GM12892 (cell line): ENCODE data around the gene GLRX3.
A peak's percentile ranks its signal among the peaks of the same experiment; 100 is the strongest.

Experiments used
- DNase-seq: peaks from one replicate; pipeline ENCODE4 v3.0.0; 2011; ENCODE audit not compliant: insufficient read length
- FAIRE-seq: peaks from 2 replicates; lab custom pipeline; 2011; peaks lifted over from hg19 to GRCh38; lab: Jason Lieb, UNC
- POLR2A ChIP-seq: IDR thresholded peaks from 2 replicates; pipeline ENCODE4 v1.6.1; 2011; ENCODE audit warnings: low read depth, low read length, control low read depth
- POLR2AphosphoS5 ChIP-seq: IDR thresholded peaks from 2 replicates; pipeline ENCODE4 v1.6.1; 2011; ENCODE audit warnings: low read depth, low read length, control low read depth
- TAF1 ChIP-seq: IDR thresholded peaks from 2 replicates; pipeline ENCODE4 v1.6.1; 2011; ENCODE audit warnings: low read depth, mild to moderate bottlenecking, control low read depth, low read length, borderline replicate concordance

GLRX3 gene

DNA sequence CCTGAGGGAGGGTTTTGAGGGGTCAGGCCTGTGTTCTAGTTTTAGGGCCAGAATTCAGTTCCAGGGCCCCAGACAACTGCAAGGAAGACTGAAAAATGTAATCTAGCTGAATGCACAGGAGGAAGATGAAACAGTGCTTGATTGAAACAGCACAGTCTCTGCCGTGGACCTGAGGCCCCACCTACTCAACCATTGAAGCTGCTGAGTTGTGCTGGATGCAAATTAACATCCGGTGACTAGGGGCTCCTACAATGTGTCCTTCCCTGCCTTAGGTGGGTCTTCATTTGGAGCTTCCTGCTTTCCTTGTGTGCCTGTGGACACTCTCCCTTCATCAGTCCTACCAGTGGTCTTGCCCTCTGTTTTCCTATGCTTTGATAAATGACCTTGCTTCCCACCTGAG is 5.7 kb downstream of the GLRX3 start:
- FAIRE-seq (peak; percentile 79), DNase-seq (no peak)
- no peak for TF ChIP-seq POLR2A
- no peak for TF ChIP-seq POLR2AphosphoS5
- no peak for TF ChIP-seq TAF1

- FAIRE-seq = peak; percentile 9
- no peak for TF ChIP-seq TAF1
- DNase-seq = no peak
Observed at GRCh38 chr10:130146042-130146441, 9.9 kb downstream of the GLRX3 start.

DNA sequence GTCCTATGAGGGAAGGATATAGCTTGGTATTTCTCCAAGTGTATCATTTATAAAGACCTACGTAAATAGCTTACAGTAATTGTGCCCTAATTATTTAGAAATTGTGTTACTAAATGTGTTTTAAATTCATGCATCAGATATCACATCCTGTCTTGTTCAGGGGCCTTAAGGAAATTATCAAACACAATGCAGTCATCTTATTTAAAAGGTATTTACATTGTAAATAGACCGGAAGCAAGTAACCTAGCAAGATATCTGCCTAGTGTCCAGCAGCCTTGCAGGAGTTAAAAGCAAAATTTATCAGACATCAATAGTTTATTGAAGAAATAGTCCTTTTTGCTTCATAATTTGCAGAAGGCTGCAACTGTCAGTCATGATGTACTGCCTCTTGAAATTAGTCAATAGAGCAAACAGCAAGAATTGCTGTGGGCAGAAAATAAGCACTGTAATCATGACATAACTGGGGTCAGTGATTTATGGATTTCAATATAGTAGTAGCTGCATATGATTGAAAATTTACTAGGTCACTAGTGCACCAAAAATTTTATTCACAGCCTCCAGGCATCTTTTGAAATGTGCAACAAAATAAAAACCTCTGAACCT is 23.1 kb downstream of the GLRX3 start:
- DNase-seq (no peak), FAIRE-seq (peak; percentile 61)
- TF ChIP-seq POLR2AphosphoS5 (no peak), POLR2A (no peak), TAF1 (no peak)

DNA sequence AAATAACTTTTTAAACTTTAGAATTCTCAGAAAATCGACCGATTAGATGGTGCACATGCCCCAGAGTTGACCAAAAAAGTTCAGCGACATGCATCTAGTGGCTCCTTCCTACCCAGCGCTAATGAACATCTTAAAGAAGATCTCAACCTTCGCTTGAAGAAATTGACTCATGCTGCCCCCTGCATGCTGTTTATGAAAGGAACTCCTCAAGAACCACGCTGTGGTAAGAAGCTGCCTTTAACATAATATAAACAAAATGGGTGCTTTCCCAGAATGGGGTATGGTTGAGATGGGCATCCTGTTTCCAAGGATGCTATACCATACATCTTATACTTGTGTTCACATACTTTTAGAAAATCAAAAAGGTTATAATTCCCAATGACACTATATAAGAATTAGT is 24.6 kb downstream of the GLRX3 start:
- no peak for TF ChIP-seq POLR2AphosphoS5
- no peak for TF ChIP-seq POLR2A
- TF ChIP-seq TAF1 = no peak
- FAIRE-seq (no peak), DNase-seq (no peak)

DNA sequence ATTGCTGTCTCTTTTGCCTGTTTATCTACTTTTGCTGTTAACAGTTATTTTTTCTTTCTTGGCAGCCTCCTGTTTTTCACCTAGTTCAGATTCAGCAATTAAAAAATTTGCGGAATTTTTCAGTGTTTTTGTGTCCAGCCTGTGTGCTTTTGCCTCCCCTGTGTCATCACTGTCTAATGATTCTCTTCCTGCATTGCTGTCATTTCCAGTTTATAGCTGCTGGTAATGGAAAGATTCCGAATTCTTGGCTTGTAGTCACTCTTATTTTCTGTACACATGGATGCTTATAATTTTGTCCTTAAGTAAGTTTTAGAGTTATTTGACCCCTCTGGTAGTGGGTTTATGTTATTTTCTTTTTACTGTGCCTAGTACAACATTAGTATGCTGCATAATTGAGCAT is 25.1 kb downstream of the GLRX3 start:
- TF ChIP-seq POLR2AphosphoS5 = no peak
- TF ChIP-seq TAF1 = no peak
- no peak for TF ChIP-seq POLR2A
- no peak for FAIRE-seq
- DNase-seq = no peak

GRCh38 chr10:130167193-130167592 is 31.0 kb downstream of the GLRX3 start:
- no peak for DNase-seq
- no peak for FAIRE-seq
- no peak for TF ChIP-seq TAF1
- no peak for TF ChIP-seq POLR2AphosphoS5
- TF ChIP-seq POLR2A = no peak

DNA sequence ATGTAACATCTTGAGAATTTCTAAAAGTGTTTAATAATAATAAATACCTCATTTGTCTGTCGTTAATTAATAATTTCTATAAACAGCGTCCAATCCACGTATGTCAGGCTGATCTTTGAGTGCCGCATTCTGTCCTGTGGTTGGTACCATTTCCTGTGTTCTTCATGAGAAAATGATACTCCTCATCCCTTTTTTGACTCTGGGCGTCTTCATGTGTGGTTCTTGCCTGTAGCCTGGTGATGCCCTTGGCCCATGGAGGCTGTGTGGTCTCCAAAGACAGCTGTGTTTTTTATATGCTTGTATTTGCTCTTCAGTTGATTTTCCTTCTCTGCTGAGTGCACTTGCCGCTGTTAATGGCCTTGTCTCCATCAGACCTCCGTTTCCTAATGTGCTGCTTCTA is 31.5 kb downstream of the GLRX3 start:
- FAIRE-seq (no peak), DNase-seq (no peak)
- TF ChIP-seq POLR2AphosphoS5 (no peak), POLR2A (no peak), TAF1 (no peak)

DNA sequence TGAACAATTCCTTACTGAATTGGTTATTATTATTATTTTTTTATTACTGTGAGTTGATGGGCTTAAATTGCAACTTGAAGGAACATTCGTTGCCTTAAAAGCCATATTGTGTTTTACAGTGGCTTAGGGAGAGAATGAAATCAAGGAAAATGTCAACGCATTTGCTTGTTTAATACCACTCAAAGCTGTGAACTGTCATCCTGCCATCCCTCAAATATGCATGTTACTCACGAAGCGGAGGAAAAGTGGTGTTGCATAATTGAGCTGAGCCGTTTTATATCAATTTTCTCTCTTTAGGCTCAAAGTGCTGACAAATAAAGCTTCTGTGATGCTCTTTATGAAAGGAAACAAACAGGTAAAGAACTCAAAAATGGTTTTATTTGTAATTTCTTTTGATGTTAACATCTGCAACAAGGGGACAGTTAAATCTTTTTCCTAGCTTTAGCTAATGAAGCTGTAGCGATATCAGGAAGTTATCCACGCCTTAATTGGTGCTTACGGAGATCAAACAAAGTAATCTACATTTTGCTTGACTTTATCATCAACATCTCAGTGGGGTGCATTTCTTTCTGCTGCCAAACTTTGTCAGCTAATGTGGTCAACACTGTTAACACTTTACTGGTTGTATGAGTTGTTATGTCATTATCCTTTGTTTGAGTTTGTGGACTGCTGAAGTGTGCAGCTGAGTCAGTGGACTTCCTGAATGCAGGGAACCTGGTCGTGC is 33.1 kb downstream of the GLRX3 start:
- TF ChIP-seq POLR2A (no peak), POLR2AphosphoS5 (no peak), TAF1 (no peak)
- no peak for DNase-seq
- no peak for FAIRE-seq

GRCh38 chr10:130171196-130171595 is 35.0 kb downstream of the GLRX3 start:
- DNase-seq (no peak), FAIRE-seq (no peak)
- no peak for TF ChIP-seq POLR2A
- no peak for TF ChIP-seq POLR2AphosphoS5
- TF ChIP-seq TAF1 = no peak

DNA sequence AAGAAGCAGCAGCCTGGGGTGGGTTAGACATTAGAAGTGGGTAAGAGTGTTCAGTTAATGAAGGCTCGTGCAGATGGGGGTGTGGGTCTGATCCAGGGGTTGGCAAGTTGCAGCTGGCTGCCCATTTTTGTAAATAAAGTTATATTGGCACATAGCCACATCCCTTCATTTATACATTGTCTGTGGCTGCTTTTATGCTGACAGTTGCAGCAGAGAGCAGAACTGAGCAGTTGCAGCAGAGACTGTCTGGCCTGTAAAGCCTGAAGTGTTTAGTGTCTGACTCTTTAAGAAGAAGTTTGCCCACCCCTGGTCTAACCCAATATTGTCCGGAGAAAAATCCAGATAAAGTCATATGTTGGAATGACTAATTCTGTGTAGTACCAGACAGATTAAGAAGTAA is 38.1 kb downstream of the GLRX3 start:
- DNase-seq (no peak), FAIRE-seq (no peak)
- TF ChIP-seq POLR2AphosphoS5 (no peak), TAF1 (no peak), POLR2A (no peak)

DNA sequence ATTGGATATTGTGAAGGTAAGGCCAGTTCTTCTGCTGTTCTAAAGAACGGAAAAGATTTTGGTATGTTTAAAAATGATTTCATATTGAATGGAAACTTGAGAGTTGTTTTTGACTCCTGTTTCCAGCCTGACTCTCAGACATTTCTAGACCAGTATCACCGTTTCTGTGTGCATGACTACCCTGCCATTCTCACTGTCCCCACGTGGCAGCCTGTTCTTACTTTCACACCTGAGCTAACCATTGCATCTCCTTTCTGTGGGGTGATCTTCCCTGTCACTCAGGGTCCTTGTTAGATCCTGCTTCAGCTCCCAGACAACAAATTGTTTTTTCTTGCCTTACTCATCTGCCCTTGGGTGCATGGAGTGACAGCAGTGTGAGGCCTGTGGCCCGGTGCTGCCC is 38.9 kb downstream of the GLRX3 start:
- no peak for FAIRE-seq
- TF ChIP-seq TAF1 (no peak), POLR2A (no peak), POLR2AphosphoS5 (no peak)

GRCh38 chr10:130177250-130177649 is 41.1 kb downstream of the GLRX3 start:
- TF ChIP-seq TAF1 = no peak
- TF ChIP-seq POLR2AphosphoS5 = no peak
- no peak for TF ChIP-seq POLR2A
- DNase-seq = no peak
- FAIRE-seq = no peak

More for the DNA sequence above, 38.9 kb downstream of the GLRX3 start:
- DNase-seq = no peak

DNA sequence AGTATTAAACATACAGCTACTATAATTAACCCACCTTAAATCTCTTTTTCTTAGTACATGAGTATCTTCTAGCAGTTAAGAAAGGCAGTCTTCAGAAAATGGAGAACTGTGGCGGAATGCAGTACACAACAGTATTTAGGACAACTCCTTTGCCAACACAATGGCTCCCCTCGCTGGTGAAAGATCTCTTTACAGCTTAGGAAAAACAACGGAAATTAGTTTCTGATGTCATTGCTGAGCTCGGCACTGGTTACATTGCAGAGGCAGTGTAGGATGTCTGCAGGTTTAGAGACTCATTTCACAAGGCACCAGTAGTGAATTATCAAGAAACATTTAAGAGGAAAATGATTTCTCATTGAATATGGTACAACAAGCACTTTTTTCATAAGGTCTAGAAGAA is 43.4 kb downstream of the GLRX3 start:
- FAIRE-seq (no peak), DNase-seq (no peak)
- TF ChIP-seq TAF1 = no peak
- TF ChIP-seq POLR2A = no peak
- TF ChIP-seq POLR2AphosphoS5 = no peak
